GM10248 (cell line): ENCODE data around the gene GRID1.
"Not testable (repeated sequence)": the region's sequence is repeated elsewhere in the genome, so short reads cannot be mapped to it uniquely, and the experiment has no call there.

Source experiments
- CTCF ChIA-PET: fragments of 300-600 bp; sonication (Branson Sonifier 250); formaldehyde crosslinking; extraction: SDS; loops from one replicate; lab custom pipeline; 2021; ENCODE audit warnings: antibody characterized with exemption; lab: Yijun Ruan, JAX
- POLR2A ChIA-PET: fragments of 350-650 bp; sonication (Branson Sonifier 250); formaldehyde crosslinking; extraction: SDS; loops from one replicate; lab custom pipeline; 2020; ENCODE audit warnings: antibody characterized with exemption; lab: Yijun Ruan, JAX
- DNase-seq: peaks from one replicate; pipeline ENCODE4 v3.0.0; 2012; ENCODE audit errors: extremely low spot score
- TF ChIP-seq, protein P1 (sequence below): IDR thresholded peaks from 2 replicates; pipeline ENCODE4 v1.5.1; 2012; ENCODE audit warnings: mild to moderate bottlenecking, low read depth; ENCODE audit errors: extremely low read depth, missing control alignments, control extremely low read depth

GRID1 gene

DNA sequence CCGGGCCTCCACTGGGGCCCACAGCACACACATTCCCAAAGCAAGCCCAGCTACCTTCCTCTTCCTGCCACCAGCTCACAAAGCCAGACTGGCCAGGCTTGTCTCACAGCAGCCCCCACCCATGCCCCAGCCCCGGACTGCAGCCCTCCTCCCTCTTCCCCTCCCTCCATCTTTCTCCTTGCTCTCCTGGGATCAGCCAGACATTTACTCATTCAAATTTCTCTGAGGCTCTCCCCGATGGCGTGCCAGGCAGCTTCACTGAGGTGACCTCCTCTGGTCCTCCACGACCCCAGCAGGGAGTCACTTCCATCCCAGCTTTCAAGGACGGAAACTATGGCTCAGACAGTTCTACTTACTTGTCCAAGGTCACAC, 187.5 kb downstream of the GRID1 start:
- no peak for DNase-seq
- TF ChIP-seq, protein P1, sequence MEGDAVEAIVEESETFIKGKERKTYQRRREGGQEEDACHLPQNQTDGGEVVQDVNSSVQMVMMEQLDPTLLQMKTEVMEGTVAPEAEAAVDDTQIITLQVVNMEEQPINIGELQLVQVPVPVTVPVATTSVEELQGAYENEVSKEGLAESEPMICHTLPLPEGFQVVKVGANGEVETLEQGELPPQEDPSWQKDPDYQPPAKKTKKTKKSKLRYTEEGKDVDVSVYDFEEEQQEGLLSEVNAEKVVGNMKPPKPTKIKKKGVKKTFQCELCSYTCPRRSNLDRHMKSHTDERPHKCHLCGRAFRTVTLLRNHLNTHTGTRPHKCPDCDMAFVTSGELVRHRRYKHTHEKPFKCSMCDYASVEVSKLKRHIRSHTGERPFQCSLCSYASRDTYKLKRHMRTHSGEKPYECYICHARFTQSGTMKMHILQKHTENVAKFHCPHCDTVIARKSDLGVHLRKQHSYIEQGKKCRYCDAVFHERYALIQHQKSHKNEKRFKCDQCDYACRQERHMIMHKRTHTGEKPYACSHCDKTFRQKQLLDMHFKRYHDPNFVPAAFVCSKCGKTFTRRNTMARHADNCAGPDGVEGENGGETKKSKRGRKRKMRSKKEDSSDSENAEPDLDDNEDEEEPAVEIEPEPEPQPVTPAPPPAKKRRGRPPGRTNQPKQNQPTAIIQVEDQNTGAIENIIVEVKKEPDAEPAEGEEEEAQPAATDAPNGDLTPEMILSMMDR: no peak
- CTCF ChIA-PET: no interaction called here
- POLR2A ChIA-PET: no interaction called here

DNA sequence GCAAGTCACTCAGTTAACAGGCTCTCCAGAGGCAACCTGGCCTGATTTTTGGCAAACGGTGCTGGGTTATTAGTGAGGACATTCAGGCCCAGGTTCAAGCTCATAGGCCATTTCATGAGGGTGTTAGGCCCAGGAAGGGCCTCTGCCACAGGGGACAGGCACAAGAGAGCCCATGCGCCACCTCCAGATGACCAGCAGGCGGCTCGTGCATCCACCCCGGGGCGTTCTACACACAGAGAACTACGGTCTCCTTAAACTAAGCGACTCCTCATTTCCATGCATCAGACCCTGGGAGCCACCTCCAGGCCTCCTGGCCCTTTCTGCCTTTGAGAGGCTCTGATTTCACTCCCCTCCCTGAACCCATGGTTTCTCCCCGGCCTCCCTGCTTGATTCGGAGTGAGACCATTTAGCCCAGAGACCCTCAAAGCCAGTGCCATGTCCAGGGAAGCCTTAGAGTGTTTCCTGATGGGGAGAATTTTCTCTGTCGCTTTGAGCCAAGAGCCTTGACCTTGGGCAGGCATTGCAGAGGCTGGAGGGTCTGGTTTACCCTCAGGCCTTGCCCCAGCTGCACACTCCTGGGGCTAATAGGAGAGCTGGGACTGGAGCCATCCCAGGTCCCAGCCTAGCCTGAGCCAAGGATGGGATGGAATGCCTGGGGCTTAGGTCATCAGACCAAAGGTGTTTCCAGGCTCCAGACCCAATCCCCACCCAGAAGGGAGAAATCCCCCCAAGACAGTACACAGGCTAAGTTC, 188.0 kb downstream of the GRID1 start:
- ChIA-PET POLR2A (no interaction called here), CTCF (no interaction called here)
- no peak for DNase-seq
- TF ChIP-seq, protein P1: no peak

DNA sequence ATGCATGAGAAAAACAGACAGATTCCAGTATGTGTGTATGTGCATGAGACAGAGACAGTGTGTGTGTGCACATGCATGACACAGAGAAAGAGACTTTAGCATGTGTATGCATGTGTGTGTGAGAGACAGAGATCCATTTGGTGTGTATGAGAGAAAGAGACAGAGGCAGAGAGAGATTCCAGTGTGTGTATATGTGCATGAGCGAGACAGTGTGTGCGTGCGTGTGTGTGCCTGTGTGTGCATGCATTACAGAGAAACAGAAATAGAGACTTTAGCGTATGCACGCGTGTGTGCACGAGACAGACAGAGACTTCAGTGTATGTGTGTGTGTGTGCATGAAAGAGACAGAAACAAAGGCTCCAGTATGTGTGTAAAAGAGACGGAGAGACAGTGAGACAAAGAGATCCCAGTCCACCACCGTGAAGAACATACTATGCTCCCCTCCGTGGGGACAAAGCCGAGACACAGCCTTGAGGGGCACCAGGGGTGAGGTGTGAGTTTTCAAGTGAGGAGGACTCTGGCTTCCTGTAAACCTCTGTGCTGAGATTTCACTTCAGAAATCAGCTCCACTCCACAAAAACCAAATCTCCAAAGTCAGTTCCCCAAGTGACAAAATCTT, 188.9 kb downstream of the GRID1 start:
- ChIA-PET CTCF (no interaction called here), POLR2A (no interaction called here)
- DNase-seq: no peak
- TF ChIP-seq, protein P1: no peak

DNA sequence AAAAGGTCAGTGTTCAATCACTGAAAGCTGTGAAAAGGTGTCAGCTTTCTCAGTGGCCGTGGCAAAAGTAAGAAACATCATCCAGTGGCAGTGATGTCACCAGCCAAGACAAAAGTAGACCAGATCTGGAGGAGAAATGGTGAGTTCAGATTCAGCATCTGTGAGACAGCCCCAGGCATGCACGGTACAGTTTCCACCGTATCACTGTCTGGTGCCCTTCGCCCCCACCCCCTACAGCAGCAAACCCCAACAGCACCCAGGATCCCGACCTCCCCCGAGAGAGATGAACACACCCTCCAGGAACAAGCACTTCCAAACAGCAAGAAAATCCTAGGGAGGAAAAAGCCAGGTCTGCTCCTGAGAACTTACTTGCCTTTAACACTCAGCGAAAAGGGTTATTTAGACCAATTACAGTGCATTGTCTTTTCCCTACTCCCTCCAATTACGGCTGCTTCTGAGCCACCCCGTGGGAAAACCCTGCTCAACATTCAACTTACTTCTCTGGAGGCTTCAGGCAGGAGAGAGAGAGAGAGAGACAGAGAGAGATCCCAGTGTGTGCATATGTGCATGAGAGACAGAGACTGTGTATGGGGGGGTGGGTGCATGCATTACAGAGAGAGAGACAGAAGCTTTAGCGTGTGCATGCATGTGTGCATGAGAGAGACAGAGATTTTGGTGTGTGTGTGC, 189.6 kb downstream of the GRID1 start:
- DNase-seq: no peak
- TF ChIP-seq, protein P1: no peak
- CTCF ChIA-PET: no interaction called here
- POLR2A ChIA-PET: no interaction called here

DNA sequence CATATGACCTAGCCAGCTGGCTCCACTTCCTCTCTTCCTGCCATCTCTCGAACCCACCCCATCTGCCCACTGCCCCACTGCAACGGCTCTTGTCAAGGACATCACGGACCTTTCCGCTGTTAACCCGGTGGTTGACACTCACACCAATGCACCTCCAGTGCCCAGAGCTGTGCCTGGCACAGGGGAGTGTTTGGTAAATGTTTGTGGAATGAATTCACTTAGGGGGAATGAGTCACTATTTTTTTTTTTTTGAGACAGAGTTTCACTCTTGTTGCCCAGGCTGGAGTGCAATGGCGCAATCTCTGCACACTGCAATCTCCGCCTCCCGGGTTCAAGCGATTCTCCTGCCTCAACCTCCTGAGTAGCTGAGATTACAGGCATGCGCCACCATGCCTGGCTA, 191.1 kb downstream of the GRID1 start:
- CTCF ChIA-PET, POLR2A ChIA-PET, DNase-seq: not testable (repeated sequence)

DNA sequence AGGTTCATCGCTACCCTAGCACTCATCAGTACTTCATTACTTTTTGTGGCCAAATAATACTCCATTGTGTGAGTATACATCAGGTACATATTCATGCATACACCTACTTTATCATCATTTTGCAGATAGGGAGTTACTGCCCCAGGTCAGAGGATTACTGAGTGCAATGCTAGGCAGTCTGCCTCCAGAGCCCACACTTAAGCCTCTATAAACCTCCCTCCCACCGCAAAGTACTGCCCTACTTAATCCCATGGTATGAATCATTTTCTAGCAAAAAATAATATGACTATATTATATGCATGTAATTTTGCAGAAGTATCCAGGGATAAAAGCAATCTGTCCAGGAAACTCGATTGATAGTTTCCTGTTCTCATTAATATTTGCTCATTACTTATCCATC, 194.3 kb downstream of the GRID1 start:
- CTCF ChIA-PET: no interaction called here
- POLR2A ChIA-PET: no interaction called here
- TF ChIP-seq, protein P1: no peak
- DNase-seq: no peak
